HL-60/S4 treated with retinoic acid at 250 ng/mL for 4 days and 3 days (cell line): ENCODE measurements around the gene PTPRG.

ENCODE experiments used
- in situ Hi-C: fragments of 300-500 bp; cut with MboI; formaldehyde crosslinking; loops from 2 replicates; pipeline ENCODE4 v1.7.0; 2022; ENCODE audit warnings: low sequenced_read_pairs

PTPRG gene

DNA sequence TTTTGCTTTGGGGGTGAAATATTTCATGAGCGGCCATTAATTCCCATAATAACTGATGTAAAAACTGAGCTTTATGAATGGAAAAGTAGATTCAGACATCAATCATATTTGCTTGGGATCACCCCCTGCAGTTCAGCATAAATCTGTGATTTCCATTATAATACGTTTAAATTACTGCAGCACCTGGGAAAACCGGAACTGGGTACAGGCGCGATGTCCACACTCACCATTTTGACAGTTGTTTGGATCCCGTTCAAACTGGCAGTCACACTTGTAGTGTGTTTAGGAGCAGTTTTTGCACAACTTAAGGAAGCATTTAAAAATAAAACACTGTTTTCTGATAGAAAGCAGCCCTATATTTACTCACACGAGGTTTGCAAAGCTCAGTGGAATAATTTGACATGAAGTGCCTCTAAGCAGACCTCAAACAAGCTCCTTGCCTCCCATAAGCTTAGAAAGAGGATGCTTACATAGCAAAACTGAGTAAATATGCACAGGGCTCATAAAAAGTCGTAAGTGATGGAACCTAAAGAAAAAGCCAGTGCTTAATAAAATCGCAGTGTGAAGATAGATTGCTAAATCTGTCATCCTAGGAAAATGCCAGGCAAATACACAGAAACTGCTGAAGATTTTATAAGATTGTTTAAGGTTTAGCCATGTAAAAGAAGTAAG is 377.6 kb downstream of the PTPRG start:
- in situ Hi-C loops: no loop called here

DNA sequence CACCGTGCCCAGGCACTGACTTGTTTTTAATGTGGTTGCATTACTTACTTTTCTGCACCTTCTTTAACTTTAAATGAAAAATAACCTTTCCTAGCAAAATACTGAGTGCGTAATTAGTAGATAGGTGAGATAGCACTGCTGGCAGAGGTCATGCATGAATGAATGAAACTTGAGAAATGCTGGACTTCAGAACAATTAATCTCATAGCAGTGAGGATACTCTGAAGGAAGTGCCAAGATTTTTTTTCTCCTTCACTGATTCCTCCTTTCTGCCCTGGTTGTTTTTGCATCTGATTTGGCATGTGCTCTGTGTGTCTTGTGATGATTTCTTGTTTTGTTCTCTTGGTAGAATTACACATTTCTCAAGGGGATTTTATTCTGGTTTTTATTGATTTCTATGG is 378.9 kb downstream of the PTPRG start:
- in situ Hi-C loops: no loop called here

DNA sequence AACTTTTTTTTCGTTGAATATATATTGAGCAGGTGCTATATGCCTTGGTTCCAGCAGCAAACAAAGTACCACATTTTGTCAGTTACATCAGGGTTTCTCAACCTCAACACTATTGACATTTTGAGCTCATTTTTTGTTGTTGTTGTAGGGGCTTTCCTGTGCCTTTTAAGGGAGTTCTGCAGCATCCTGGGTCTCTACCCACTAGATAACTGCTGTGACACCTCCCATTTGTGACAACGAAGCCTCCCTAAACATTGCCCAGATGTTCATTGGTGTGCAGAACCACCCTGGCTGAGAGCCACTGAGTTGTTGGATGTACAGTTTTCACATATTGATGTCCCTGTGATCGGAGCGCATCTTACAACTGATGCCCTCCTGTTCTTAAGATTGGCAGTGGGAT is 382.6 kb downstream of the PTPRG start:
- in situ Hi-C loops: no loop called here

DNA sequence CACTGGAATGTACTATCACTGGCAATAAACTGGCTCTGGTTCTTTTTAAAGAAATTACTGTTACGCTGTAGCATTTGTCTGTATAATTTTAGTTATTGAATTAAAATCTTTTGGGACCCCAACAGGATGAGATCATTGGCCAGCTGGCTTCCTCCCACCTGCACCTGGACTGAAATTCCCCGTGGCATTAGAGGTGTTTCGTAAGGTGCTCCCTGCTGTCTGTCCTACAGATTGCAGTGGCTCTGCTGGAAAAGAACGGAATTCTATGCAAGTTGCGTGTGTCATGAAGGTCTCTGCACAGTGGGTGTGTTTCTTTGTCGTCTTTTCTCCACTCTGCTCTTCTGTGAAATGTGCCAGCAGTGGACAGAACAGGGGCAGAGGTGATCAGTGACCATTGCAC is 383.4 kb downstream of the PTPRG start:
- in situ Hi-C loops: no loop called here

DNA sequence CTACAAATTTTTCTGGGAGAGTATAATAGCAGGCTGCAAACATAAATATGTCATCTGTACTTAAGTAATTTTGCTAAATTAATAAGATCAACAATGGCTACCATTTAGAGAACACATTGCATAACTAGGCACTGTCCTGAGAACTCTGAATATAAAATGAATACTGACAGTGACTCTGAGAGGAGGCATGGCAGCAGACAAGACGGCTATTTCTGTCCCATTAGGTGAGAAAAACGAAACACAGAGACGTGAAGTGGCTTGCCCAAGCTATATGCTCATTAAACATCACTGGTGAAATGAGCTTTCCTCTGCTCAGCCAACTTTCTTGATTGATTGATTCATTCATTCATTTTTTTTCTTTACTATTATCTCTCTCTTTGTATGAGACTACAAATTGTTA is 384.3 kb downstream of the PTPRG start:
- in situ Hi-C loops: no loop called here

DNA sequence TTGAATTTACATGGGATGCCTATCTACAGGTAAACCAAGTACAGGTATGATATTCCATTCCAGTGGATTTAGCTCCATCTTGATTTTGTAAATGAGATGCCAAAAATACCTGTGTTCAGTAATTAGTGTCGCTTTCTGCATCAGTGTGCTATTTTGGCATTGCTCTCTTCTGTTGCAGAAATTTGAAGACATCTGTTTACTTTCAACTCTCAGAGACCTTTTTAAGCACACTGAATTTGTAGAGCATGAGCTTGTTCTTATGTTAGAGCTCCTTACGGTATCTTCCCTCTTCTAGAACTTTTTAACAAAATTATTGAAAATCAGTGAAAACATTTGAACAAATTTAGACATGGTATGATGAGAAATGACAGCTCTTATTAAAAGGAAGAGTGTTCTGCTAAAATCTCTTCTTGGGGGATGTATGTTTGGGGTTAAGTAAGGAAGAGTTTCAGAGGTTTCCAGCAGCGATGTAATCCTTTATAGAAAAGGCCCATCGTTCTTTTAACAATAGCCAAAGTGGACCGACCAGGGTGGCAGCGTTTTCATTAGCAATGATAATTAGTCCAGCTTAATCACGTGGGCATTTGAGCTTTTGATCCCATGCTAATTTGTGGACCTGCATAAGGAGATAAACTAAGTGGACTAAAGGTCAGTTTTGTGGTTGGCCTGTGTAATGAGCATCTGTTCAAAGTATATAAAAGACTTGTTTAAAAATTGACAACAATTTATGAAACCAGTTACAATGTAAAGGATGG is 385.4 kb downstream of the PTPRG start:
- in situ Hi-C loops: no loop called here

DNA sequence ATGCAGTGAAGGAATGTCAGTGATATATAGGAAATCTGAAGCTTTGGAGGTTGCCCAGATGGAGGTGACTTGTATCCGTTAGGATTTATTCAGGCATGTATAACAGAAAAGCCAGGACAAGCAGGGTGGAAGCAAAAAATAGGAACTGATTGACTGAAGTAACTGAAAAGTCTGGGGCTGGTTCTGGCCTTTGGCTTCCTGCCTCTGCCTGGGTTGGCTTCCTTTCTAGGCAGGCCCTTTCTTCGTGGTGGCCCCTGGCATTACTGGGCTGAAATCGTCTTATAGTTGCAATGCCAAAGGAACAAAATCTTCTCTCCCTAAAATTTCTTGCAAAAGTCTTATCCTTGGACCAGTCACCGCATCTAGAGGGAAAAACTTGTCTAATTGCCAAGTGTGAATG is 386.1 kb downstream of the PTPRG start:
- in situ Hi-C loops: no loop called here

DNA sequence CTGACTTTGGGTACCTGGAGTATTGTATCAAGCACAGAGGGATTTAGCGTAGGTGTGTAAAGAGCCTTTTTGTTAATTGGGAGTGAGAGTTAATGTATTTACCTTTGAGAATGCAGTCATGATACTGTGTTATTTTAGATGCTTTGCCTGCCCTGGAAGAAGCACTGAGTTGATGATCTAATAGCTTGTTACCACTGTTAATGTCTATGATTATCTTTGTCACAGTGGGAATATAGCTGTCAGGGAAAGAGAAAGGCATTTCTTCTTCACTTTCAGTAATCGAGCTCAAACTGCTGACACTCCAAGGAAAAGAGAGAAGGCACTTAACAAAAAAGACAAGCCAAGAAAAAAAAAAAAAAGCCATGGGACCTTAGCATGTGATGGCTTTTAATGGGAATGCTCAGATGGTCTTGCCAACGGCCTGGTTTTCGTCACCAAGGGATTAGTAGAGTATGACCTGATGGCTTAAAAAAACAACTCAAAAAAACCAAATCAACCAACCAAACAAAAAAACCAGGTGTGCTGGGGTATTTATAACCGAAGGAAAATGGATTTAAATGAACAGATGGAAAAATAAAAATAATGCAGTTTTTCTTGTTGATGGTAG is 387.4 kb downstream of the PTPRG start:
- in situ Hi-C loops: no loop called here

DNA sequence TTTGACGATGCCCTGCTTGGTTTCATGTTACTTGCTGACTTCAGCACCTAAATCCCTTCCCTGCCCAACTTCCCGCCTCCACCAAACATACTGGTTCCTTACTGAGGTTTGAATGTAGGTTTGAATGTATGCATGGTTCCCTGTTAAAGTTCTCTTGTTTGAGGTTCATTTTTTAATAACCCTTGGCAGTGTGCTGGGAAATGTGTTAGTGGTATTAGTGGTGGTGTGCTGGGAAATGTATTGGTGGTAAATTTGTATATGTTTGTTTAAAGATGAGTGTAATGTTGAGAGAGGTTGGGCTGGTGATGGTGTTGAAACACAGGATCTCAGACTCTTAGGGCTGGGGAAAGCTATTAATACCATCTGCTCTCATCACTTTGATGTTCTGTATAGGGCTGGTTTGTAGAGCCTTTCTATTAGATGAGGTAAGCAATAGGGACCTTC is 392.7 kb downstream of the PTPRG start:
- in situ Hi-C loops: no loop called here

DNA sequence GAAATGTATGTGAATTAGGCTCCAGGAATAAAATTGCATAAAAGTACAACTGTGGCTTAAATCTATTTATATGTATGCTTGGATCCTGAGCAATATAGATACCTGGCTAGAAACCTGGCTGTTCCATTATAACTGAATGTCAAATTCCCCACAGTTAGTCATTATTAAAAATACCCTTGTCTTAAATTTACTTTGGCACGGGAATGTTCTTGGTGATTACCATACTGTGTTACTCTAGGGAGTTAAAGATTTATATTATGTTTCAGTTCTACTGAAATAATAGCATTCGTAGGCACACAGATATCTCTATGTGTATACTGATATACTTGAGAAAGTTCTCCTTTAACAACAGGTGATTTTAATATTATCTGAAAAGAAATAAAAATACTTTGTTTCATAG is 394.1 kb downstream of the PTPRG start:
- in situ Hi-C loops: no loop called here

DNA sequence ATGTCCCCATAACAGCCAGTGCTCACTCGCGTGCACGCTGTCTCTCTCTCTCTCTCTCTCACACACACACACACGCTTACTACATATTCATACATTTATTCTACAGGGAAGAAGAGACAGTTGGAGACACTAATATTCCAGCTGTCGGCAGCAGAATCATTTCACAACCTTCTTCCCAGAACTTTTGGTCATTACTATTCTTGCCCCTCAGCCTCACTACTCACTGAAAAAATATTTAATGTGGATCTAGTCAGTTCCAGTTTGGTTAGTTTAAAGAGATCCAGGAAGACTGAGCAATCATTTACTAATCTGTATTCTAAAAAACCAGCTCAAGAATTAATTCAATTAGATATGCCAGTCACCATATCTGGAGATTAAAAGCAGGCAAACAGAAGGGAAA is 394.9 kb downstream of the PTPRG start:
- in situ Hi-C loops: no loop called here

DNA sequence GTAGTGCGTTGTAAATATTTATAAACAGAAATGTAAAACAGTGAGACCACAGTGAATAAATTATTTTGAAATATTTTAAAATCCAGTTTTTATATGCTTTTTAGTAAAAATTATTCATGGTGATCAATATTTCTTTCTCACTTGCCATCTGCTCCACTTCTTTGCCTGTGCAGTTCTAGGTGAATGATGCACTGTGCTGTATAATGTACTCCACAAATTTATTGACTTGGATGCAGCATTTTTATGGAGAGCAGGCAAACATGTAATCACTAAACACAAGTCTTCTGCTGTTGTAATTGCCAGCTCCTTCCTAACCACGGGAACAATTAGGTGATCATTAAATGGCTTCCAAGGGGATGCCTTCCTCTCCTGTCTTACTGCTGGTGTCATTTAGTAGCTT is 395.9 kb downstream of the PTPRG start:
- in situ Hi-C loops: no loop called here

DNA sequence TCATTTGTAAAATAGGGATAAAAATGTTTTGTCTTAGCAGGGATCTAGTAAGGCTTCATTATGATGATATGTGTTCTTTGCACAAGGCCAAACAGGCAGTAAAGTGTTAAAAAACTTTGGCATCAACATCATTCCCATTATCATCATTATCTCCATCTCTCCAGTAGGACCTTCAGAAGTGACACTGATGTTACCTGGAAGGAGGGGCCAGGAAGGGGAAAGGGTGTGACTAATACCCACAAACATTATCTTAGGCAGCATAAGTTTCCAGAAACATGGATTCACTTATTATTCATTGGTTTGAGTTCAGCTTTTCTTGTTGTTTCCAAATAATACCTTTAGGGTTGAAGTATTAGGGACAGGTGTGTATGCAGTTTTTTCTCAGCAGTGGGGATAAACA is 399.6 kb downstream of the PTPRG start:
- in situ Hi-C loops: no loop called here

DNA sequence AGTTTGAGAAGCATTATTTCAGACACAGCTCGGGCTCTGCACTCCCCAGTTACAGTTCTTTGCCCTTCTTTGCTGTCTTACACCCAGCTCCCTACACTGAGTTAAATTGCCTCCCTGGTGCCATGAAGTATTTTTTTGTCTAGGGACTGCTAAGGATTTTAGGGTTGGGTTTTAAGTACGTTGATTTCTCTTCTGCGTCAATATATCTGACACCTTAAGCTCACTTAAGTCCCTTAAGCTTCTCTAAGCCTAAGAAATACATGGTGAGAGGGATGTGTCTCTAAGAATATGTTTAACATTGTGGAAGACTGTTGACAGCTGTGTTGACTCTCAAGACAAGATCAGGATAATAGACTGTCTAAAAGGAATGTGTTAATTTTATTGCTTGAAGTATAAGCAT is 400.5 kb downstream of the PTPRG start:
- in situ Hi-C loops: no loop called here

DNA sequence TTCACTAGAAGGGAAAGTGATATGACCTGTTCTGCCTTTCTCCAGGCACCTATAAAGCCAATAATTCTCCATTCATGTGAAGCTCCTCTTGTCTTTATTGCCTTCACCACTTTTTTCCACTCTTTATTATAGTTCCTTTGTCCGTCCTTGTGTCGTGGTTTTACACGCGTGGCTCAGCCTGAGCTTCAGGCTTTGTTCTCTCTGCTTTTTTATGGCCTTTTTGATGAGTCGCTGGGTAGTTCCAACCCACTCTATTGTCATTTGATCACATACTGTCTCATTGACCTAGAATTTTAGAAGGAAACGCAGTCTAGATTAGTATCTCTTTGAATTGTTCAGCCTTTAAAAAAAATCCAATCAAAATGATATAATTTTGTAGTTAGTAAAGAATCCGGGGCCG is 403.2 kb downstream of the PTPRG start:
- in situ Hi-C loops: no loop called here

DNA sequence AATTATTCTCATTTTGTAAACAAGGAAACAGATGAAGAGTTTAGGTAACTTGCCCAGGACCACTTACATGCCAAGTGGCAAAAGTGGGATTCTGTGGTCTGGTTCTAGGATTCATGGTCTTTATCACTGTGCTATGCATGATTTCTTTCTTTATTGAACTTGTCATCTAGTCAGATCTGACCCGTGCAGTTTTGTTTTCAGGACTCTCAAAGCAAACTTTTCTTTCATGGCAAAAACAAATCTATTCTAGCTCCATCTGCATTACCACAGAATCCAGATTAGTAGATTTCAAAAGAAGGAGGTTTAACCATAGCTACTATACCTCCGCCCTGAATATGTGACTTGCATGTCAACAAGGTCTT is 404.4 kb downstream of the PTPRG start:
- in situ Hi-C loops: no loop called here

DNA sequence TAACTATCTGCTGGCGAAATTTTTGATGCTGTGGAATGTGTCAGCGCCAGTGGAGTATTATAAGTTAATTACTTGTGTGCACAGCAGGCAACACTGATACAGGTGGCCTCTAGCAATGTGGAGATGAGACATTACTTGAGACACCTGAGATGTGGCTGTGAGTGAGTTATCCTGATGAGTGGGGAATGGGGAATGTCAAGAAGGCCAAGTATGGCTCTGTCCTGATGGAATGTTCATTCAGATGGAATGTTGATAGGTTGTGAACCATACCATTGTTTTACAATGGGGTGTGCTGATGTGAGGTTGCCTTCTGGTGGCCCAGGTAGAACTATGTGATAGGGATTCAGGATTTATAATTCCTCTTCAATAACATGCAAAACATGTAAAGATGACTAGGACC is 404.8 kb downstream of the PTPRG start:
- in situ Hi-C loops: no loop called here

DNA sequence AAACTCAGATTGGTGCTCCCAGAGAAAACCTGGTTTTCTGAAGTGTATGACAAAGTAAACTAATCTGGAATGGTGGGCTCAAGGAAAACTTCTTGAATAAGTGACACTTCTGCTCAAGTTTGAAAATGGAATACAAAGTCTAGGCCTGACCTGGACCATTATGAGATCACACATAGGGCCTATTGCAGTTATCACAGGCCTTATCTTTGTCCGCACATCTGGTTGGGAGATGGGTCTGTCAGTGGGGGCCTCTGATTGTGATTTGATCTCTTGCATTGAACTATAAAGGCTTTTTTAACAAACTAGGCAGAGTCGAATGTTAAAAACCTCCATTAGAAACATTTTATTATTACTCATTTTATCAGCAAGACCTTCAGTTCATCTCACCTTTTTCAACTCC is 405.6 kb downstream of the PTPRG start:
- in situ Hi-C loops: no loop called here

DNA sequence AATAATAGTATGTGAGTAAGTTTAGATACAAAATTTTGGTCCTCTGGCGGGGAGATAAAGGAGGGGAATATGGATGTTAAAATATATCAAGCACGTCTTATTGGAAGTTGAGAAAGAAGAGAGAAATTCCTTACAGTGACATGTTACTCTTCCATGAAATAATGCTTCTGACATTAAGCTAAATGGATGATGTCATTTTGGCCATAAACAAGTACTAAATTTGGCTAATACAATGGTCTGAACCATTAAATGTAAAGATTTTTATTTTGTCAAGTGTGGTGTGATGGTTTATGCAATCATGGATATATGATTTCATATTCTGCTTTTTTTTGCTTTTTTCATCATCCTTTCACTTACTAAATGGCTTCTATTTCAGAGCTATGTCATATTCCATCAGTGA is 406.6 kb downstream of the PTPRG start:
- in situ Hi-C loops: no loop called here

DNA sequence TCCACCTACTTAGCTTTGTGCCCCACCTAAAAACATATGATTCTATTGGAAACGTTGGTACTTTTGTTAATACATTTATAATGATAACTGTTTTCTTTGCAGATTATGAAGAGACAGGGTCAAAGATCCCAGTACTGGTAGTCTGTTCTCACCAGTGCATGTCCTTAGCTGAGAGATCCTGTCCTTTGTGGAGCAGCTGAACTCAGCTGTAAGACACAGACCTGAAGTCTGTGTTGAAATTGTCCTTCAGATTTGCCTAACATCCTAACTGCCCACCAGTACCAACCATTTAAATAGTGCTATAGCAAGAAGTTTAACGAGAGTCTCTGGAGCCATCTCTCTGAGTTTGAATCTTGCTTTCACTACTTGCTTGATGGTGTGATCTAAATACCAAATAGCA is 413.3 kb downstream of the PTPRG start:
- in situ Hi-C loops: no loop called here

DNA sequence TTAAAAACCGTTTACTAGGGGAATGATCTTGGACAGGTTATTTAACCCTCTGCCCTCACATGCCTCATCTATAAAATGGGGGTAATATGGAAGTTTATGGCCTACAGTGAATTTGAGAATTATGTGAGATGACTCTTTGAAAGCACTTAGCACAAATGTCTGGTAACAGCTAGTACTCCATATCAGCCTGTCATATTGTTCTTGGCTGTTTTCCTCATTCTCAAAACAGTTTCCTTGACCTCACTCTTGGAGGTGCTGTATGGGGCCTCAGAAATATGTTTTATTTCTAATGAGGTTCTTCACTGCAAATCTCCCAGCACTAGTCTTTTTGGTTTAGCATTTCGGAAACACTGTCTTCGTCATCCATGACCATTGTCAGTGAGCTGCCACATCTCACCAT is 413.8 kb downstream of the PTPRG start:
- in situ Hi-C loops: no loop called here

DNA sequence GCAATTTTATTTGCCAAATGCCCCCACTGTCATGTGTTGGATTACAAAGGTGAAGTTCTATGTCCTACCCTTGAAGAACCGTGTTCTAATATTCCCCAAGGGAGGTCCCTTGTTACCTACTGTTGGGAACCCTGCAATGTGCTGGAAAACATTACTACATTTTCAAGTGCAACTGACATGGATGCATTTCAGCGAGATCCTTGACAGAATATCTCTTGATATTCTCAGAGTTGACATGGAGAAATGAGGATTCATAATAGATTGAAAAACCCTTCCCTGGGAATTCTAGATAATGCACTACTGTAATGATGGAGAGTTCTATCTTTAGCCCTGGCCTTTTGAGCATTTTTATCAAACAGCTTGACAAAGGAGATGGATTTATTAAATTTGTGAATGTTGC is 414.6 kb downstream of the PTPRG start:
- in situ Hi-C loops: no loop called here
